Breast epithelium (tissue), 4 donors: ENCODE data around the gene SPIRE1. TPM values are rescaled to one million over a fixed set of nuclear protein-coding genes. Genes with fewer than 3 reads are reported as not detected.

ENCODE experiments used
- DNase-seq, 2 donors: peaks; one replicate each; pipeline ENCODE4 v3.0.0-alpha.2; 2019; ENCODE audit warnings: low spot score in 2 of 2
- H3K27ac ChIP-seq, 2 donors: fragments of 200-600 bp; sonication (generic) in 1 of 2; one replicate each; pipeline ENCODE4 v1.5.1; 2016 to 2019; ENCODE audit warnings: mild to moderate bottlenecking in 1 of 2
- H3K27me3 ChIP-seq, 2 donors: fragments of 200-600 bp; sonication (generic) in 1 of 2; one replicate each; pipeline versions ENCODE4 v1.5.1 to v1.6.0; 2017 to 2019; ENCODE audit warnings: control low read depth in 1 of 2, mild to moderate bottlenecking in 1 of 2
- H3K36me3 ChIP-seq: fragments of 200-600 bp; one replicate; pipeline ENCODE4 v1.5.1; 2019
- H3K4me1 ChIP-seq, 2 donors: fragments of 200-600 bp; sonication (generic); one replicate each; pipeline ENCODE4 v1.5.1; 2016 to 2019; ENCODE audit warnings: control low read depth in 1 of 2
- H3K4me3 ChIP-seq, 3 donors: fragments of 200-600 bp; sonication (generic); 1 replicate in 2 of 3; 2 replicates in 1 of 3; pipeline ENCODE4 v1.5.1; 2016 to 2019; ENCODE audit warnings: mild to moderate bottlenecking in 3 of 3, moderate library complexity in 2 of 3
- H3K9me3 ChIP-seq, 2 donors: fragments of 200-600 bp; sonication (generic) in 1 of 2; one replicate each; pipeline ENCODE4 v1.5.1; 2016 to 2019; ENCODE audit warnings: control low read depth in 1 of 2
- CTCF ChIP-seq, 3 donors: fragments of 450-650 bp; IDR thresholded peaks; one replicate each; pipeline ENCODE4 v1.5.1; 2016 to 2017; ENCODE audit warnings: antibody characterized with exemption in 3 of 3, mild to moderate bottlenecking in 3 of 3, moderate library complexity in 3 of 3
- POLR2A ChIP-seq: fragments of 450-650 bp; IDR thresholded peaks from one replicate; pipeline ENCODE4 v1.6.1; 2016; ENCODE audit warnings: antibody characterized with exemption, mild to moderate bottlenecking, moderate library complexity
- POLR2AphosphoS5 ChIP-seq, 3 donors: sonication (generic); formaldehyde crosslinking; IDR thresholded peaks; one replicate each; pipeline ENCODE4 v1.6.1; 2017; ENCODE audit warnings: antibody characterized with exemption in 3 of 3
- intact Hi-C: fragments of 100-400 bp; cut with DNase I; formaldehyde crosslinking; loops from one replicate; pipeline ENCODE4 v1.15.1; 2023; ENCODE audit warnings: low total_unique reads
- total RNA-seq, 3 donors: library from RNA; depleted of rRNA; stranded (reverse); fragments of >200 nt; gene quantifications; one replicate each; pipeline ENCODE4 v1.1.0, GENCODE V29; 2016

Gene SPIRE1
- total RNA-seq, 3 donors from 2014 or later = 24.3 to 38.5 (median 25.9) TPM

GRCh38 chr18:12430137-12430990 is 227.5 kb downstream of the SPIRE1 start:
- TF ChIP-seq POLR2AphosphoS5 (IDR thresholded peaks at IDR 0.05) = no peak
- no peak for TF ChIP-seq POLR2A
- TF ChIP-seq CTCF (IDR thresholded peaks at IDR 0.05) = no peak

GRCh38 chr18:12429556-12429955 is 228.4 kb downstream of the SPIRE1 start:
- intact Hi-C loops = no loop called here
- H3K36me3 ChIP-seq = no peaks in the 10 kb centered on the region
- H3K9me3 ChIP-seq = peaks cover 3 to 13% of the 10 kb centered on the region in 2 donors
- TF ChIP-seq POLR2A (no peak), CTCF (IDR thresholded peaks at IDR 0.05) (no peak), POLR2AphosphoS5 (IDR thresholded peaks at IDR 0.05) (no peak)
- no peaks in the 10 kb centered on the region for H3K4me1 ChIP-seq
- no peaks in the 10 kb centered on the region for H3K27me3 ChIP-seq
- H3K4me3 ChIP-seq = no peak overlapping the region
- DNase-seq = no peak
- H3K27ac ChIP-seq = no peak overlapping the region

More at GRCh38 chr18:12430137-12430990, 227.5 kb downstream of the SPIRE1 start:
- Histone ChIP-seq H3K27me3 (no peaks in the 10 kb centered on the region), H3K27ac (no peak overlapping the region), H3K4me1 (no peaks in the 10 kb centered on the region), H3K36me3 (no peaks in the 10 kb centered on the region), H3K9me3 (peaks cover 3 to 13% of the 10 kb centered on the region in 2 donors), H3K4me3 (no peak overlapping the region)
- intact Hi-C loops = no loop called here
- no peak for DNase-seq

DNA sequence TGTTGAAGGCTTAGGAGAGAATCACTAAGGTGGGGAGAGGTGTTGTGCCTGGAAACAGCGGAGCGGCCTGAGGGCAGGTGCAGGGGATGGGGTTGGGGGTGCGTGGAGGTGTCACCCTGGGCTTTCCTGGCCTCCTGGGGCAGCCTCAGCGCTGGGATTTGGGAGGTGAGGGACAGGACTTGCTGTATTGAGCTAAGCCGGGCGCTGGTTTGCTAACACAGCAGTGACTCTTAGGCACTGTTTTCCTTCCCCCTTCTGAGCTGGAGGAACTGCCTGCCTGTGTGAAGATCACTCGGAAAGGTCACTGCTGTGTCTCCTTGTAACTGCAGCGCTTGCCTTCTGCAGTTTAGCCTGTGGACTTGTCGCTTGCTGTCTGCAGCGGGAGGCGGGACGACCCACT is 229.0 kb downstream of the SPIRE1 start:
- Histone ChIP-seq H3K36me3 (no peaks in the 10 kb centered on the region), H3K9me3 (peaks cover under 1 to 13% of the 10 kb centered on the region in 2 donors), H3K27ac (no peak overlapping the region), H3K4me1 (no peaks in the 10 kb centered on the region), H3K27me3 (no peaks in the 10 kb centered on the region), H3K4me3 (no peak overlapping the region)
- intact Hi-C loops = no loop called here
- no peak for TF ChIP-seq POLR2AphosphoS5 (IDR thresholded peaks at IDR 0.05)
- no peak for TF ChIP-seq POLR2A
- no peak for TF ChIP-seq CTCF (IDR thresholded peaks at IDR 0.05)
- no peak for DNase-seq

DNA sequence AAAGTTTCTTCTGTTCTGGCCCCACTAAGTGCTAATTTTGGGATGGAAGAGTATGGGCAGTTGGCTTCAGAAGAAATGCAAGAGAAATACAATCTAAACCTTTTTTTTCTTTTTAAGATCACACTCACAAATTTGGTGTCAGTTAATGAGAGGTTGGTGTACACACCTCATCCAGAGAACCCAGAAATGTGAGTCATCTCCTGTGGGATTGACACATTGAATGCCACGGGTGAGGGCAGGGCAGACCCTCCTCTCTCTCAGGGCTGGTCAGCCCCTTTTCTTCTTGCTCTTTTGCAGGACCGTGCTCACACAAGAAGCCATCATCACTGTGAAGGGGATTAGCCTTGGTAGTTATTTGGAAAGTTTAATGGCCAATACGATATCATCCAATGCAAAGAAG is 231.0 kb downstream of the SPIRE1 start:
- TF ChIP-seq POLR2AphosphoS5 (IDR thresholded peaks at IDR 0.05) (no peak), POLR2A (no peak), CTCF (IDR thresholded peaks at IDR 0.05) (no peak)
- Histone ChIP-seq H3K4me1 (no peaks in the 10 kb centered on the region), H3K27ac (no peak overlapping the region), H3K9me3 (peaks cover 0 to 13% of the 10 kb centered on the region in 2 donors), H3K4me3 (no peak overlapping the region), H3K27me3 (no peaks in the 10 kb centered on the region), H3K36me3 (no peaks in the 10 kb centered on the region)
- intact Hi-C loops = no loop called here
- no peak for DNase-seq

- no peak for TF ChIP-seq POLR2AphosphoS5 (IDR thresholded peaks at IDR 0.05)
- TF ChIP-seq POLR2A = no peak
- no peak for TF ChIP-seq CTCF (IDR thresholded peaks at IDR 0.05)
- no peaks in the 10 kb centered on the region for H3K27me3 ChIP-seq
- H3K4me1 ChIP-seq = no peaks in the 10 kb centered on the region
- DNase-seq = no peak
- no peak overlapping the region for H3K4me3 ChIP-seq
- H3K27ac ChIP-seq = no peak overlapping the region
- peaks cover 0 to 13% of the 10 kb centered on the region in 2 donors for H3K9me3 ChIP-seq
- H3K36me3 ChIP-seq = no peaks in the 10 kb centered on the region
- intact Hi-C loops = no loop called here
Measured at GRCh38 chr18:12424252-12424651, 233.7 kb downstream of the SPIRE1 start.
